ENCODE measurements around the gene ATP6V0C.

The ATP6V0C gene

DNA sequence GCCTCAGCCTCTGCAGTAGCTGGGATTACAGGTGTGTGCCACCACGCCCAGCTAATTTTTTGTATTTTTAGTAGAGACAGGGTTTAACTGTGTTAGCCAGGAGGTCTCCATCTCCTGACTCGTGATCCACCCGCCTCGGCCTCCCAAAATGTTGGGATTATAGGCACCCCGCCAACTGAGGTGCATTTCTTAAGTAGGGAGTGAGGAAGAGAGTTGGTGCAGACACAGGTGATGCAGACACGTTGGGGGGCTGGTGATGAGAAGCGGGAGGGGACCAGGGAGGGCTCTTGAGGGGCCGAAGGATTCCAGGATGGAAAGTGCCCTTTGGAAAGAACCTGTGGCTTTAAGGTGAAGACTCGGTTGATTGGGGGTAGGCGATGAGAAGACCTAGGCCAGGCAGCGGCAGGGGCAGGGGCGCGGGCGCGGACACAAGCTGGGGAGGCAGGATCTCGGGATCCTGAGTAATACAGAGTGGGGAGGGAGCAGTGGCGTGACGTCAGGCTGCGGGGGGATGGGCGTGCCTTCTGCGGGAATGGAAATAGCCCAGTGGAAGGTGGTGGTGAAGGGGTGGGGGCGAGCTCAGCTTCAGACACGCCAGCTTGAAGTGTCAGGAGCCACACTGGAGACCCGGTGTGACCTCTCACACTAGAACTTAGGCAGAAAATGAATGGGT lies 2.5 kb upstream of the ATP6V0C start:
- Histone ChIP-seq H3K36me3 (replicated peaks; ENCODE audit: insufficient read depth, low read length) (no peaks in the 10 kb centered on the region), H3K4me1 (ENCODE audit: low read length) (peaks cover 32% of the 10 kb centered on the region), H3K9me3 (replicated peaks; ENCODE audit: insufficient read depth, low read length) (no peaks in the 10 kb centered on the region), H3K4me2 (ENCODE audit: low read depth, low read length) (no peak overlapping the region), H3K9me2 (replicated peaks; ENCODE audit: insufficient read depth, low read length) (no peaks in the 10 kb centered on the region), H3K79me2 (ENCODE audit: low read length) (peaks cover 25% of the 10 kb centered on the region), H3K27me3 (replicated peaks; ENCODE audit: insufficient read depth, low read length) (no peaks in the 10 kb centered on the region), H4K20me1 (ENCODE audit: insufficient read depth, low read length) (peaks cover 2% of the 10 kb centered on the region; the same call in 1 of the 2 replicates), H3K9ac (ENCODE audit: low read length) (no peak overlapping the region), H2AFZ (ENCODE audit: low read length) (no peak overlapping the region), H3K27ac (ENCODE audit: low read length) (no peak overlapping the region), H3K4me3 (ENCODE audit: low read length) (no peak overlapping the region), H3F3A (ENCODE audit: insufficient read depth, low read length) (peaks cover 15% of the 10 kb centered on the region; the same call in 1 of the 2 replicates)
- TF ChIP-seq, protein P1, sequence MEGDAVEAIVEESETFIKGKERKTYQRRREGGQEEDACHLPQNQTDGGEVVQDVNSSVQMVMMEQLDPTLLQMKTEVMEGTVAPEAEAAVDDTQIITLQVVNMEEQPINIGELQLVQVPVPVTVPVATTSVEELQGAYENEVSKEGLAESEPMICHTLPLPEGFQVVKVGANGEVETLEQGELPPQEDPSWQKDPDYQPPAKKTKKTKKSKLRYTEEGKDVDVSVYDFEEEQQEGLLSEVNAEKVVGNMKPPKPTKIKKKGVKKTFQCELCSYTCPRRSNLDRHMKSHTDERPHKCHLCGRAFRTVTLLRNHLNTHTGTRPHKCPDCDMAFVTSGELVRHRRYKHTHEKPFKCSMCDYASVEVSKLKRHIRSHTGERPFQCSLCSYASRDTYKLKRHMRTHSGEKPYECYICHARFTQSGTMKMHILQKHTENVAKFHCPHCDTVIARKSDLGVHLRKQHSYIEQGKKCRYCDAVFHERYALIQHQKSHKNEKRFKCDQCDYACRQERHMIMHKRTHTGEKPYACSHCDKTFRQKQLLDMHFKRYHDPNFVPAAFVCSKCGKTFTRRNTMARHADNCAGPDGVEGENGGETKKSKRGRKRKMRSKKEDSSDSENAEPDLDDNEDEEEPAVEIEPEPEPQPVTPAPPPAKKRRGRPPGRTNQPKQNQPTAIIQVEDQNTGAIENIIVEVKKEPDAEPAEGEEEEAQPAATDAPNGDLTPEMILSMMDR (IDR thresholded peaks at IDR 0.05; ENCODE audit: low read length): no peak
- TF ChIP-seq EZH2 (optimal IDR thresholded peaks at IDR 0.05; ENCODE audit: low read depth, low read length) (no peak), EZH2phosphoT487 (IDR thresholded peaks at IDR 0.05; ENCODE audit: low read length) (no peak)
- no peak for DNase-seq

DNA sequence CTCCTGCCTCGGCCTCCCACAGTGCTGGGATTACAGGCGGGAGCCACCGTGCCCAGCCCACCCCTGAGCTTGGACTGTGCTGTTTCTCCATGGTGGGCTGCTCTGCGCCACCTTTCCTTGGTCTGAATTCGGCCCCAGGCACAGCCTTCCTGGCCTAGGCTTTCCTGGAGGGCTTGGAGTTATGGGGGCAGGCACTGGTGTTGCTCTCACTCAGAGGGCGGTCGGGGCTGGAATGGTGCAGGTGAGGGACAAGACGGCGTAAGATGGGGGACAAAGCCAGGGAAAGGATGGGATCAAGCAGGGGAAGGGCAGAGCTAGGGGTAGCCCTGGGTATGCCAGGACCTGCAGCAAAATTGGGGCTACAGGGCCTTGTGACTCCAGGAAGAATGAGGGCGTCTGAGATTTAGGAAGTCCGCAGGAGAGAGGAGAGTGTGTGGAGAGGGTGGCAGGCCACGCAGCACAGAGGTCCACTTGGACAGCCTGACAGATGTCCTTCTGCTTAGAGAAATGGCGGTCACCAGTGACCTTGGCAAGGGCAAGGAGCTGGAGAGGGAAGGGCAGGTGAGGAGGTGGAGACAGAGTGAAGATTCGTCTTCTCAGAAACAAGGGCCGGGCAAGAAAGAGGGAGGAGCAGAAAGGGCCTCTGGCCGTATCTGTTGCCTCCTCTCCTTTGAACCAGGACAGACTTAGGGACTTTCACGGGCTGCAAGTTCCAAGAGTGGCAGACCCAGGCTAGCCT lies 1.6 kb upstream of the ATP6V0C start:
- no peak overlapping the region for H3K4me3 ChIP-seq (ENCODE audit: low read length)
- H3K79me2 ChIP-seq (ENCODE audit: low read length): peaks cover 34% of the 10 kb centered on the region
- H3K36me3 ChIP-seq (replicated peaks; ENCODE audit: insufficient read depth, low read length): no peaks in the 10 kb centered on the region
- H3K9me3 ChIP-seq (replicated peaks; ENCODE audit: insufficient read depth, low read length): no peaks in the 10 kb centered on the region
- H2AFZ ChIP-seq (ENCODE audit: low read length): no peak overlapping the region
- H3K27ac ChIP-seq (ENCODE audit: low read length): no peak overlapping the region
- no peak for DNase-seq
- H3K4me2 ChIP-seq (ENCODE audit: low read depth, low read length): no peak overlapping the region
- no peak for TF ChIP-seq EZH2 (optimal IDR thresholded peaks at IDR 0.05; ENCODE audit: low read depth, low read length)
- peaks cover 11% of the 10 kb centered on the region; the same call in 1 of the 2 replicates for H4K20me1 ChIP-seq (ENCODE audit: insufficient read depth, low read length)
- H3K9me2 ChIP-seq (replicated peaks; ENCODE audit: insufficient read depth, low read length): no peaks in the 10 kb centered on the region
- H3K27me3 ChIP-seq (replicated peaks; ENCODE audit: insufficient read depth, low read length): no peaks in the 10 kb centered on the region
- H3K4me1 ChIP-seq (ENCODE audit: low read length): peaks cover 27% of the 10 kb centered on the region
- H3F3A ChIP-seq (ENCODE audit: insufficient read depth, low read length): peaks cover 11% of the 10 kb centered on the region; the same call in 1 of the 2 replicates
- H3K9ac ChIP-seq (ENCODE audit: low read length): no peak overlapping the region

DNA sequence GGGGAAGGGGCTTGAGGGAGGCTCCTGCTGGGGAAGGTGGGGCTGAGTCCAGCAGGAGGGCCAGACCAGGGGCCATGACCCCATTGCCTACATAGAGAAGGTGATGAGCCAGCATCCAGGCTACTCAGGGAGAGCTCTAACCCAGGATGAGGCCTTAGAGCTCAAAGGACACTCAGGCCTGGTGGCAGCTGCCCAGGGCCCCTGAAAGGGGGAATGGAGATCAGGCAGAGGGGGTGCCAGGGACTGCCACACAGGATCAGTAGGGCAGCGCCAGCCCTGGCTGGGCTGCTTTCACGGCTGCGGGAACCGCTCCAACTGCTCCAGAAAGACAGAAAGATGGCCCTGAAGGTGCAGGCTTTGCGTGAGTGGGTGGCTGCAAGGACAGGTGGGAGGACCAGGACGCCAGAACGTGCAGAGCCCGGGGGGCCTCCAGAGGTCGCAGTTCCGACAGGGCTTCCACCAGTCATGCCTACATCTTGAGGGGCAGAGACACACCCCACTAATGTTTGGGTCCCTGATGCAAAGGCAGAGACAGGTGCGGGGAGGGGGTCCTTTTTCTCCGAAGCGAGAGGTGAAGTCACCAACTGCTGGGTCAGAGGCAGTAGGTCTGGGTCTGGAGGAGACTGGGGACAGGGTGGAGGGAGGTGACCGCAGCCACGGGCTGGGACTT lies 882 bp upstream of the ATP6V0C start:
- Histone ChIP-seq H3K9me3 (replicated peaks; ENCODE audit: insufficient read depth, low read length) (no peaks in the 10 kb centered on the region), H3K9ac (ENCODE audit: low read length) (peak overlapping the region; percentile 97), H3K4me2 (ENCODE audit: low read depth, low read length) (peak overlapping the region; percentile 96), H3F3A (ENCODE audit: insufficient read depth, low read length) (peaks cover 6% of the 10 kb centered on the region; the same call in 1 of the 2 replicates), H2AFZ (ENCODE audit: low read length) (peak overlapping the region; percentile 85), H4K20me1 (ENCODE audit: insufficient read depth, low read length) (peaks cover 15% of the 10 kb centered on the region; the same call in 1 of the 2 replicates), H3K27ac (ENCODE audit: low read length) (peak overlapping the region; percentile 84; the same call in 1 of the 2 replicates), H3K27me3 (replicated peaks; ENCODE audit: insufficient read depth, low read length) (no peaks in the 10 kb centered on the region), H3K9me2 (replicated peaks; ENCODE audit: insufficient read depth, low read length) (no peaks in the 10 kb centered on the region), H3K36me3 (replicated peaks; ENCODE audit: insufficient read depth, low read length) (no peaks in the 10 kb centered on the region), H3K79me2 (ENCODE audit: low read length) (peaks cover 41% of the 10 kb centered on the region), H3K4me3 (ENCODE audit: low read length) (peak overlapping the region; percentile 54), H3K4me1 (ENCODE audit: low read length) (peaks cover 20% of the 10 kb centered on the region)
- TF ChIP-seq, protein P1 (IDR thresholded peaks at IDR 0.05; ENCODE audit: low read length): peak; percentile 27
- TF ChIP-seq EZH2phosphoT487 (IDR thresholded peaks at IDR 0.05; ENCODE audit: low read length): no peak
- peak; percentile 19 for DNase-seq

Data from MM.1S (cell line).